OCI-LY3 (cell line): ENCODE data around the gene ZMYM4.
A peak's percentile ranks its signal among the peaks of the same experiment; 100 is the strongest.

ENCODE experiments used
- H2AFZ ChIP-seq: fragments of 200-600, 300-600 bp; shearing (Covaris generic); 2 replicates; pipeline ENCODE4 v1.6.0; 2014; ENCODE audit warnings: antibody characterized with exemption, low read depth, low read length
- H3K27ac ChIP-seq: fragments of 200-600, 300-600 bp; sonication (generic); 2 replicates; pipeline ENCODE4 v1.5.1; 2014; ENCODE audit warnings: mild to moderate bottlenecking, low read length, moderate library complexity, mixed read lengths
- H3K27me3 ChIP-seq: fragments of 200-600, 300-600 bp; sonication (generic); 2 replicates; pipeline ENCODE4 v1.6.1; 2014; ENCODE audit warnings: low read depth, low read length, mixed read lengths
- H3K36me3 ChIP-seq: fragments of 200-600, 300-600 bp; sonication (generic); replicated peaks from 2 replicates; pipeline ENCODE3; 2014; ENCODE audit warnings: low read depth, low read length, mixed read lengths
- H3K4me1 ChIP-seq: fragments of 300-600, 200-600 bp; sonication (generic); 2 replicates; pipeline ENCODE4 v1.6.1; 2014; ENCODE audit warnings: low read length, mixed read lengths
- H3K4me2 ChIP-seq: fragments of 200-600, 300-600 bp; sonication (generic); 2 replicates; pipeline ENCODE4 v1.6.1; 2014; ENCODE audit warnings: low read length, mixed read lengths
- H3K4me3 ChIP-seq: fragments of 300-600, 200-600 bp; sonication (generic); 2 replicates; pipeline ENCODE4 v1.5.1; 2014; ENCODE audit warnings: antibody characterized with exemption, mild to moderate bottlenecking, low read length, moderate library complexity
- H3K79me2 ChIP-seq: fragments of 300-600, 200-600 bp; shearing (Covaris generic); 2 replicates; pipeline ENCODE4 v1.6.1; 2014; ENCODE audit warnings: mild to moderate bottlenecking, low read length, mixed read lengths
- H3K9ac ChIP-seq: fragments of 300-600, 200-600 bp; shearing (Covaris generic); 2 replicates; pipeline ENCODE4 v1.6.0; 2014; ENCODE audit warnings: mild to moderate bottlenecking, low read length, moderate library complexity
- H3K9me3 ChIP-seq: fragments of 200-600, 300-600 bp; shearing (Covaris generic); 2 replicates; pipeline ENCODE4 v1.6.1; 2014; ENCODE audit warnings: low read length, mixed read lengths; ENCODE audit not compliant: insufficient read depth
- H4K20me1 ChIP-seq: fragments of 200-600, 300-600 bp; sonication (generic); 2 replicates; pipeline ENCODE4 v1.6.1; 2016; ENCODE audit warnings: low read length, mixed read lengths; ENCODE audit not compliant: insufficient read depth
- CTCF ChIP-seq: fragments of 200-600, 300-600 bp; sonication (generic); IDR thresholded peaks from 2 replicates; pipeline ENCODE4 v1.5.1; 2014; ENCODE audit warnings: antibody characterized with exemption, low read length, low read depth
- EZH2phosphoT487 ChIP-seq: fragments of 200-600 bp; shearing (Covaris generic); IDR thresholded peaks from 2 replicates; pipeline ENCODE4 v1.6.1; 2018; ENCODE audit warnings: antibody characterized with exemption, mixed run types, low read depth

ZMYM4 gene

GRCh38 chr1:35361638-35362037 lies 93.1 kb downstream of the ZMYM4 start:
- H3K9me3 ChIP-seq, result no peaks in the 10 kb centered on the region
- no peak overlapping the region for H2AFZ ChIP-seq
- TF ChIP-seq EZH2phosphoT487 (no peak), CTCF (no peak)
- no peak overlapping the region for H3K4me3 ChIP-seq
- H3K27ac ChIP-seq, result peak overlapping the region; percentile 69
- H3K79me2 ChIP-seq, result no peaks in the 10 kb centered on the region; the same call in 1 of the 2 replicates
- H4K20me1 ChIP-seq, result no peaks in the 10 kb centered on the region
- H3K27me3 ChIP-seq, result no peaks in the 10 kb centered on the region
- H3K4me2 ChIP-seq, result peak overlapping the region; percentile 38
- no peak overlapping the region; the same call in 1 of the 2 replicates for H3K9ac ChIP-seq
- H3K36me3 ChIP-seq, result peaks cover 12% of the 10 kb centered on the region
- peaks cover 54% of the 10 kb centered on the region for H3K4me1 ChIP-seq

- Histone ChIP-seq H3K27me3 (no peaks in the 10 kb centered on the region), H3K27ac (peak overlapping the region; percentile 89), H3K4me3 (peak overlapping the region; percentile 28), H3K36me3 (peaks cover 12% of the 10 kb centered on the region), H3K9ac (peak overlapping the region; percentile 45), H2AFZ (no peak overlapping the region), H3K79me2 (no peaks in the 10 kb centered on the region; the same call in 1 of the 2 replicates), H3K9me3 (no peaks in the 10 kb centered on the region), H4K20me1 (no peaks in the 10 kb centered on the region), H3K4me2 (peak overlapping the region; percentile 52), H3K4me1 (peaks cover 55% of the 10 kb centered on the region)
- TF ChIP-seq EZH2phosphoT487, result no peak
- TF ChIP-seq CTCF, result no peak
These were observed 96.2 kb downstream of the ZMYM4 start for GRCh38 chr1:35364741-35365140.

- no peak overlapping the region for H3K4me2 ChIP-seq
- no peaks in the 10 kb centered on the region for H3K9me3 ChIP-seq
- no peak overlapping the region for H3K27ac ChIP-seq
- H2AFZ ChIP-seq, result no peak overlapping the region
- H4K20me1 ChIP-seq, result no peaks in the 10 kb centered on the region
- H3K36me3 ChIP-seq, result no peaks in the 10 kb centered on the region
- H3K4me1 ChIP-seq, result peaks cover 58% of the 10 kb centered on the region
- no peak overlapping the region for H3K9ac ChIP-seq
- no peaks in the 10 kb centered on the region for H3K27me3 ChIP-seq
- no peak overlapping the region for H3K4me3 ChIP-seq
- no peaks in the 10 kb centered on the region; the same call in 1 of the 2 replicates for H3K79me2 ChIP-seq
- TF ChIP-seq EZH2phosphoT487 (no peak), CTCF (no peak)
These were observed 99.4 kb downstream of the ZMYM4 start for GRCh38 chr1:35367914-35368313.

- Histone ChIP-seq H3K27ac (peak overlapping the region; percentile 63), H3K79me2 (no peaks in the 10 kb centered on the region), H2AFZ (no peak overlapping the region), H4K20me1 (no peaks in the 10 kb centered on the region), H3K9me3 (no peaks in the 10 kb centered on the region), H3K4me3 (no peak overlapping the region), H3K36me3 (no peaks in the 10 kb centered on the region), H3K4me1 (peaks cover 37% of the 10 kb centered on the region), H3K4me2 (peak overlapping the region; percentile 25), H3K9ac (no peak overlapping the region), H3K27me3 (no peaks in the 10 kb centered on the region)
- TF ChIP-seq CTCF (no peak), EZH2phosphoT487 (no peak)
These were observed 101.6 kb downstream of the ZMYM4 start for GRCh38 chr1:35369922-35370671.
